Measurements from ENCODE around the gene HIP1R. TPM values are rescaled to one million over a fixed set of nuclear protein-coding genes. Genes with fewer than 3 reads are reported as not detected.

HIP1R gene
- total RNA-seq, 1 donor from 2014 or later: 66.0 TPM

GRCh38 chr12:122860040-122860853, 25.0 kb downstream of the HIP1R start:
- Histone ChIP-seq H3K36me3 (peaks cover 0 to 26% of the 10 kb centered on the region in 2 donors), H3K4me3 (no peak overlapping the region), H3K4me1 (peaks cover 32% of the 10 kb centered on the region), H3K9me3 (no peaks in the 10 kb centered on the region), H3K27me3 (no peaks in the 10 kb centered on the region), H3K27ac (peak overlapping the region; percentile 40)
- TF ChIP-seq CTCF (IDR thresholded peaks at IDR 0.05) (peak; percentile 93 to 97 (median 97)), POLR2AphosphoS5 (IDR thresholded peaks at IDR 0.05; ENCODE audit: insufficient read depth in 1 of 2, low read depth in 1 of 2) (peak in 1 of 2 donors; percentile 25), POLR2A (IDR thresholded peaks at IDR 0.05) (no peak)
- intact Hi-C loops (cut with DNase I): no loop called here
- no peak for DNase-seq (ENCODE audit: extremely low spot score in 2 of 2)

- no peak for DNase-seq (ENCODE audit: extremely low spot score in 2 of 2)
- H3K4me3 ChIP-seq: no peak overlapping the region
- no peaks in the 10 kb centered on the region for H3K9me3 ChIP-seq
- intact Hi-C loops (cut with DNase I): no loop called here
- H3K4me1 ChIP-seq: peaks cover 32% of the 10 kb centered on the region
- H3K27ac ChIP-seq: peak overlapping the region; percentile 40
- no peaks in the 10 kb centered on the region for H3K27me3 ChIP-seq
- H3K36me3 ChIP-seq: peaks cover 0 to 20% of the 10 kb centered on the region in 2 donors
- TF ChIP-seq POLR2A (IDR thresholded peaks at IDR 0.05): no peak
- TF ChIP-seq CTCF (IDR thresholded peaks at IDR 0.05): no peak
- TF ChIP-seq POLR2AphosphoS5 (IDR thresholded peaks at IDR 0.05; ENCODE audit: insufficient read depth in 1 of 2, low read depth in 1 of 2): no peak
Measured at GRCh38 chr12:122860854-122861586, 25.8 kb downstream of the HIP1R start.

GRCh38 chr12:122861587-122861970, 26.3 kb downstream of the HIP1R start:
- Histone ChIP-seq H3K4me1 (peaks cover 32% of the 10 kb centered on the region), H3K36me3 (peaks cover 0 to 21% of the 10 kb centered on the region in 2 donors), H3K9me3 (no peaks in the 10 kb centered on the region), H3K27ac (peak overlapping the region; percentile 37), H3K4me3 (no peak overlapping the region), H3K27me3 (no peaks in the 10 kb centered on the region)
- TF ChIP-seq POLR2AphosphoS5 (IDR thresholded peaks at IDR 0.05; ENCODE audit: insufficient read depth in 1 of 2, low read depth in 1 of 2) (no peak), POLR2A (IDR thresholded peaks at IDR 0.05) (no peak), CTCF (IDR thresholded peaks at IDR 0.05) (no peak)
- intact Hi-C loops (cut with DNase I): no loop called here
- DNase-seq (ENCODE audit: extremely low spot score in 2 of 2): no peak

- Histone ChIP-seq H3K9me3 (no peaks in the 10 kb centered on the region), H3K4me3 (no peak overlapping the region), H3K36me3 (peaks cover 0 to 22% of the 10 kb centered on the region in 2 donors), H3K4me1 (peaks cover 36% of the 10 kb centered on the region), H3K27me3 (no peaks in the 10 kb centered on the region), H3K27ac (peak overlapping the region; percentile 37)
- TF ChIP-seq POLR2AphosphoS5 (IDR thresholded peaks at IDR 0.05; ENCODE audit: insufficient read depth in 1 of 2, low read depth in 1 of 2) (no peak), CTCF (IDR thresholded peaks at IDR 0.05) (no peak), POLR2A (IDR thresholded peaks at IDR 0.05) (no peak)
- intact Hi-C loops (cut with DNase I): no loop called here
- DNase-seq (ENCODE audit: extremely low spot score in 2 of 2): no peak
Measured at GRCh38 chr12:122862110-122862634, 26.9 kb downstream of the HIP1R start.
